Measurements from ENCODE around the gene SETD4. TPM values are rescaled to one million over a fixed set of nuclear protein-coding genes. Genes with fewer than 3 reads are reported as not detected.

Gene SETD4
- total and polyA plus RNA-seq, 4 donors = 8.1 to 30.3 (median 16.3) TPM

DNA sequence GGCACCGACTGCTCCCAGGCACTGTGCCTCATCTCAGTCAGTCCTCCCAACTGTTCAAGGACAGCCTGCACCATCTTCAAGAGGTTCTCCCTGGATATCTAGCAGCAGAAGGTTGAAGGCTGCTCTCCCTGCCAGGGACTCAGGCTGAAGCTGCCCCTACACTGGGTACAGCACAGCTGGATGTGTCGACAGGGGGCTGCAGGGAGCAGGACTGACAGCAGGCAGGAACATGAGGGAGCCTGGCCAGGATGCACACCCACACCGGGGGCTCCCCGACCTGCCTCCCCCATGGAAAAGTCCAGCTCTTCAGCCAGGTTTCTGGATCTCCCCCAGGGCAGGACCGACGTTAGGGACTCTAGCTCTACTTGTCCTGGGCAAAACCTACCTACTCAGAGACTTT, 20.5 kb downstream of the SETD4 start:
- no peak for DNase-seq

DNA sequence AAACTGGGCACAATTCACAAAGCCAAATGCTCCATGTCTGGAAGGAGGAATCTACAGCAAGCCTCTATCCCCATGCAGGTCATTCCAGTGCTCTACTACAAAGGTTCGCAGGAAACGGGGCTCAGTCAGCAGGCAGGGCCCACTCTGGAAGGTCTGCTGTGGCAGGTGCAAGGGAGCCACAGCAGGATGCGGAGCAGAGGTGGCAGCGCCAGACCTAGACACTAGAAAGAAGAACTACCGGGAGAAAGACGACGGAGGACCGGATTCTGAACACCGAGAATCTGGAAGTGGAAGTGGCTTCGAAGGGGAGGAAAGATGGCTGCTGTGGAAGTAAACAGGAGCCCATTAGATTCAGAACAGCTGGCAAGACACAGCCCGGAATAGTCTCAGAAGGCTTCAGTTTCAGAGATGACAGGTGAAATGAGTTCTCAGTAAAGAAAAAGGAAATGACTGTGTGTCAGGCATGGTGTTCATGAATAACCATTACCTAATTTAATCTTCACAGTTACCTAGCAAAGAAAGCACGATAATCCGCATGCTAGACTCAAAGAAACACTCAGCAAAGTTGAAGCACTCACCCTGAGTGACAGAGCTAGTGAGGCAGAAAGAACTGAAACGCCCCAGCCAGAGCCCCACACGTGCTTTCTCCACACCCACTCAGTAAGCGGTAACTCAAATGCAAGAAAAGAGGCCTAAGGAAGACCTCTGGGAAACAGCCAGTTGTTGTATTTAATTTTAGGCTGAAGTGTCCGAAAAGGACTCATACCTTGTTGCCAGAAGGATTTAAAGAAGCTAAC, 21.4 kb downstream of the SETD4 start:
- H3K27me3 ChIP-seq (ENCODE audit: control insufficient read depth in 3 of 3, insufficient read depth in 3 of 3, low read length in 2 of 3) = no peaks in the 10 kb centered on the region
- peaks cover 16 to 40% (median 34%) of the 10 kb centered on the region in 4 donors for H3K36me3 ChIP-seq (ENCODE audit: control insufficient read depth in 4 of 4, insufficient read depth in 4 of 4, low read length in 4 of 4)
- H3K27ac ChIP-seq (ENCODE audit: low read depth in 1 of 2, low read length in 1 of 2) = no peak overlapping the region
- TF ChIP-seq, protein P1, sequence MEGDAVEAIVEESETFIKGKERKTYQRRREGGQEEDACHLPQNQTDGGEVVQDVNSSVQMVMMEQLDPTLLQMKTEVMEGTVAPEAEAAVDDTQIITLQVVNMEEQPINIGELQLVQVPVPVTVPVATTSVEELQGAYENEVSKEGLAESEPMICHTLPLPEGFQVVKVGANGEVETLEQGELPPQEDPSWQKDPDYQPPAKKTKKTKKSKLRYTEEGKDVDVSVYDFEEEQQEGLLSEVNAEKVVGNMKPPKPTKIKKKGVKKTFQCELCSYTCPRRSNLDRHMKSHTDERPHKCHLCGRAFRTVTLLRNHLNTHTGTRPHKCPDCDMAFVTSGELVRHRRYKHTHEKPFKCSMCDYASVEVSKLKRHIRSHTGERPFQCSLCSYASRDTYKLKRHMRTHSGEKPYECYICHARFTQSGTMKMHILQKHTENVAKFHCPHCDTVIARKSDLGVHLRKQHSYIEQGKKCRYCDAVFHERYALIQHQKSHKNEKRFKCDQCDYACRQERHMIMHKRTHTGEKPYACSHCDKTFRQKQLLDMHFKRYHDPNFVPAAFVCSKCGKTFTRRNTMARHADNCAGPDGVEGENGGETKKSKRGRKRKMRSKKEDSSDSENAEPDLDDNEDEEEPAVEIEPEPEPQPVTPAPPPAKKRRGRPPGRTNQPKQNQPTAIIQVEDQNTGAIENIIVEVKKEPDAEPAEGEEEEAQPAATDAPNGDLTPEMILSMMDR (IDR thresholded peaks at IDR 0.05; ENCODE audit: control extremely low read depth, extremely low read depth) = no peak
- 90 to 92% methylated on average over 17 of the region's 17 CpGs for WGBS, 2 donors
- DNase-seq (no peak), ATAC-seq (ENCODE audit: insufficient read depth, low FRiP score) (no peak)
- H3K4me3 ChIP-seq = no peak overlapping the region
- peaks cover 0 to 2% (median 0%) of the 10 kb centered on the region in 5 donors for H3K4me1 ChIP-seq (ENCODE audit: control insufficient read depth in 5 of 5, insufficient read depth in 5 of 5, low read length in 5 of 5)
- no peaks in the 10 kb centered on the region for H3K9me3 ChIP-seq (ENCODE audit: control insufficient read depth in 4 of 4, insufficient read depth in 3 of 4, low read length in 3 of 4)
- H3K9ac ChIP-seq (ENCODE audit: insufficient read depth in 1 of 2, low read length in 2 of 2) = no peak overlapping the region

More for the DNA sequence above, 20.5 kb downstream of the SETD4 start:
- ATAC-seq (ENCODE audit: insufficient read depth, low FRiP score) = no peak
- Histone ChIP-seq H3K4me1 (ENCODE audit: control insufficient read depth in 5 of 5, insufficient read depth in 5 of 5, low read length in 5 of 5) (peaks cover 0 to 2% (median 0%) of the 10 kb centered on the region in 5 donors), H3K9ac (ENCODE audit: insufficient read depth in 1 of 2, low read length in 2 of 2) (no peak overlapping the region), H3K36me3 (ENCODE audit: control insufficient read depth in 4 of 4, insufficient read depth in 4 of 4, low read length in 4 of 4) (peaks cover 24 to 49% (median 38%) of the 10 kb centered on the region in 4 donors), H3K9me3 (ENCODE audit: control insufficient read depth in 4 of 4, insufficient read depth in 3 of 4, low read length in 3 of 4) (no peaks in the 10 kb centered on the region), H3K27me3 (ENCODE audit: control insufficient read depth in 3 of 3, insufficient read depth in 3 of 3, low read length in 2 of 3) (no peaks in the 10 kb centered on the region), H3K27ac (ENCODE audit: low read depth in 1 of 2, low read length in 1 of 2) (peak overlapping the region in 1 of 2 donors; percentile 3), H3K4me3 (no peak overlapping the region)
- TF ChIP-seq, protein P1 (IDR thresholded peaks at IDR 0.05; ENCODE audit: control extremely low read depth, extremely low read depth) = no peak
- WGBS, 2 donors = 85 to 87% methylated on average over 6 of the region's 6 CpGs

GRCh38 chr21:36035381-36035791, 24.9 kb downstream of the SETD4 start:
- Histone ChIP-seq H3K27me3 (ENCODE audit: control insufficient read depth in 3 of 3, insufficient read depth in 3 of 3, low read length in 2 of 3) (no peaks in the 10 kb centered on the region), H3K9ac (ENCODE audit: insufficient read depth in 1 of 2, low read length in 2 of 2) (peak overlapping the region in 1 of 2 donors; percentile 12), H3K4me1 (ENCODE audit: control insufficient read depth in 5 of 5, insufficient read depth in 5 of 5, low read length in 5 of 5) (peaks cover 0 to 2% (median 0%) of the 10 kb centered on the region in 5 donors), H3K36me3 (ENCODE audit: control insufficient read depth in 4 of 4, insufficient read depth in 4 of 4, low read length in 4 of 4) (peaks cover 8 to 29% (median 27%) of the 10 kb centered on the region in 4 donors), H3K9me3 (ENCODE audit: control insufficient read depth in 4 of 4, insufficient read depth in 3 of 4, low read length in 3 of 4) (no peaks in the 10 kb centered on the region), H3K4me3 (no peak overlapping the region), H3K27ac (ENCODE audit: low read depth in 1 of 2, low read length in 1 of 2) (no peak overlapping the region)
- TF ChIP-seq, protein P1 (IDR thresholded peaks at IDR 0.05; ENCODE audit: control extremely low read depth, extremely low read depth) = no peak
- 77 to 86% methylated on average over 10 of the region's 10 CpGs for WGBS, 2 donors
- ATAC-seq (ENCODE audit: insufficient read depth, low FRiP score) (no peak), DNase-seq (peak; percentile 29 to 62 (median 58))
